Measurements from ENCODE around the gene SCYGR4.
"Not testable (repeated sequence)": the region's sequence is repeated elsewhere in the genome, so short reads cannot be mapped to it uniquely, and the experiment has no call there.

SCYGR4 gene

DNA sequence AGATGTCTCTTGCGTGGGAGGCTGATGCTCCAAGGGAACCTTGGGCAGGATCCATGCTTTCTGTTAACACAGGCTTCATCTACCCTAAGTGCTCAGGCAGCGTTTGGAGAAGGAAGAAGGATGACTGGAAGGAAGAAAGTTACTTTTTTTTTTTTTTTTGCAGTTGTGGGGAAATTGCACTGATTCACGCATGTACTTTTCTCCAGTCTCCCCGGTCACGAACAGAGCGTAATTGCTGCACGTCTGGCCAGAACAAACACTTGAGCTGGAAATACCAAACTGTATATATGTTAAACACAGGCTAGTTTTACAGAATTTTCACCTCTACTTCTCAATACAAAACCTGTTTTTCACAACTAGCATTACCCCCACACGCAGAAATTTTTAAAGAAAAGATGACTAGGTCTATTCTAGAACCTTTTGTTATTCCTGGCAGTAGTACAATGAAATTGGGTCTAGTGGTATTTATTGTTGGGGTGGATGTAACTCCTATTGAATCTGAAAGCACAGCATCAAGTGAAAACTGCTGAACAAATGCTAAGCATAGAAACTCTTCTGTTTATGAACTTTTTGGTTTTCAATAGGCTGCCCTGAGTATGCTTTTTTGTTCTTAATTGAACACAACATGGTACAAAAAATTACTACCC lies 40.0 kb downstream of the SCYGR4 start:
- DNase-seq: no peak
- intact Hi-C loops (cut with DNase I): loop anchor here (5.0 to 10.0 kb wide), 2 partner anchors 110 to 207 kb away; no protein-coding TSS in a partner anchor

- no peak for DNase-seq
- intact Hi-C loops (cut with DNase I): no loop called here
Observed at GRCh38 chr2:227661025-227661649, 43.8 kb downstream of the SCYGR4 start.

GRCh38 chr2:227661827-227662226 lies 44.5 kb downstream of the SCYGR4 start:
- intact Hi-C loops (cut with DNase I): no loop called here
- DNase-seq: no peak

GRCh38 chr2:227665189-227665940 lies 48.1 kb downstream of the SCYGR4 start:
- intact Hi-C loops (cut with DNase I): no loop called here
- DNase-seq: no peak

- intact Hi-C loops (cut with DNase I); DNase-seq: not testable (repeated sequence)
Observed at GRCh38 chr2:227666631-227667170, 49.4 kb downstream of the SCYGR4 start, which contains the start of gene SCYGR5. SCYGR5 (plus strand) TSS chr2:227666804; CDS start chr2:227666804, 0 bp downstream.
